H7 (cell line): ENCODE data around the gene SIRT7. TPM values are rescaled to one million over a fixed set of nuclear protein-coding genes. Genes with fewer than 3 reads are reported as not detected.

Source experiments
- DNase-seq: peaks from one replicate; pipeline ENCODE4 v3.0.0; 2012
- H3K27me3 ChIP-seq: 2 replicates; pipeline ENCODE4 v1.6.0; 2011; ENCODE audit warnings: mild to moderate bottlenecking, low read length; ENCODE audit not compliant: control insufficient read depth, insufficient read depth
- H3K36me3 ChIP-seq: replicated peaks from 2 replicates; pipeline ENCODE4 v1.5.1; 2011; ENCODE audit warnings: low read length; ENCODE audit not compliant: control insufficient read depth, insufficient read depth
- H3K4me3 ChIP-seq: 2 replicates; pipeline ENCODE4 v1.5.1; 2011; ENCODE audit warnings: low read depth, mild to moderate bottlenecking, control low read depth, low read length, moderate library complexity; ENCODE audit not compliant: insufficient read depth
- total RNA-seq: library from RNA; depleted of rRNA; stranded (reverse); fragments of >200 nt; shearing (Covaris generic); gene quantifications from 2 replicates; pipeline ENCODE4 v1.2.3, GENCODE V29; 2014

SIRT7 gene
- total RNA-seq, 1 experiment from 2014 or later = 19.0 TPM

- DNase-seq = peak; percentile 89
- Histone ChIP-seq H3K36me3 (peaks cover 9% of the 10 kb centered on the region), H3K27me3 (peaks cover 16% of the 10 kb centered on the region), H3K4me3 (peak within 1 kb of the TSS; percentile 34)
Observed at GRCh38 chr17:81902023-81902652, 15.8 kb downstream of the SIRT7 start, which contains the start of gene NPB. TSS of gene NPB (plus strand) at chr17:81902238. CDS start at chr17:81902278, 40 bp downstream.

- H3K36me3 ChIP-seq = peaks cover 12% of the 10 kb centered on the region
- peak overlapping the region; percentile 34; the same call in 1 of the 2 replicates for H3K4me3 ChIP-seq
- DNase-seq = no peak
- peaks cover 16% of the 10 kb centered on the region for H3K27me3 ChIP-seq
Observed at GRCh38 chr17:81901167-81902022, 16.6 kb downstream of the SIRT7 start.

GRCh38 chr17:81900181-81900820, 17.7 kb downstream of the SIRT7 start:
- DNase-seq = no peak
- Histone ChIP-seq H3K36me3 (peaks cover 16% of the 10 kb centered on the region), H3K27me3 (peaks cover 16% of the 10 kb centered on the region), H3K4me3 (no peak overlapping the region)

- peaks cover 16% of the 10 kb centered on the region for H3K27me3 ChIP-seq
- H3K4me3 ChIP-seq = no peak overlapping the region
- DNase-seq = no peak
- peaks cover 18% of the 10 kb centered on the region for H3K36me3 ChIP-seq
Observed at GRCh38 chr17:81899514-81900166, 18.3 kb downstream of the SIRT7 start.

- no peak overlapping the region for H3K4me3 ChIP-seq
- peaks cover 21% of the 10 kb centered on the region for H3K36me3 ChIP-seq
- no peak for DNase-seq
- H3K27me3 ChIP-seq = peaks cover 16% of the 10 kb centered on the region
Observed at GRCh38 chr17:81898885-81899284, 19.1 kb downstream of the SIRT7 start.

GRCh38 chr17:81898029-81898866, 19.7 kb downstream of the SIRT7 start:
- peaks cover 16% of the 10 kb centered on the region for H3K27me3 ChIP-seq
- no peak for DNase-seq

GRCh38 chr17:81895400-81895799, 22.6 kb downstream of the SIRT7 start:
- Histone ChIP-seq H3K36me3 (peaks cover 21% of the 10 kb centered on the region), H3K4me3 (no peak overlapping the region), H3K27me3 (no peaks in the 10 kb centered on the region)
- no peak for DNase-seq

More at GRCh38 chr17:81898029-81898866, 19.7 kb downstream of the SIRT7 start:
- Histone ChIP-seq H3K36me3 (peaks cover 21% of the 10 kb centered on the region), H3K4me3 (no peak overlapping the region)

GRCh38 chr17:81891303-81891552, 26.7 kb downstream of the SIRT7 start:
- H3K4me3 ChIP-seq = peak overlapping the region; percentile 79
- H3K36me3 ChIP-seq = peaks cover 36% of the 10 kb centered on the region
- no peak for DNase-seq
- H3K27me3 ChIP-seq = no peaks in the 10 kb centered on the region

- H3K4me3 ChIP-seq = peak overlapping the region; percentile 79
- peak; percentile 85 for DNase-seq
- H3K27me3 ChIP-seq = no peaks in the 10 kb centered on the region
- H3K36me3 ChIP-seq = peaks cover 40% of the 10 kb centered on the region
Observed at GRCh38 chr17:81890447-81891302, 27.3 kb downstream of the SIRT7 start.

- Histone ChIP-seq H3K4me3 (no peak overlapping the region), H3K36me3 (peaks cover 38% of the 10 kb centered on the region), H3K27me3 (no peaks in the 10 kb centered on the region)
- DNase-seq = peak; percentile 24
Observed at GRCh38 chr17:81889602-81890001, 28.4 kb downstream of the SIRT7 start.

- DNase-seq = peak; percentile 20
- Histone ChIP-seq H3K36me3 (peaks cover 38% of the 10 kb centered on the region), H3K4me3 (no peak overlapping the region)
Observed at GRCh38 chr17:81888988-81889595, 28.9 kb downstream of the SIRT7 start.

GRCh38 chr17:81888105-81888987, 29.6 kb downstream of the SIRT7 start:
- Histone ChIP-seq H3K4me3 (no peak overlapping the region), H3K27me3 (no peaks in the 10 kb centered on the region), H3K36me3 (peaks cover 38% of the 10 kb centered on the region)
- peak; percentile 46 for DNase-seq

More at GRCh38 chr17:81888988-81889595, 28.9 kb downstream of the SIRT7 start:
- H3K27me3 ChIP-seq = no peaks in the 10 kb centered on the region
